Pancreas (tissue), 10 donors: ENCODE results near the gene STOML2. TPM values are rescaled to one million over a fixed set of nuclear protein-coding genes. Genes with fewer than 3 reads are reported as not detected.

ENCODE experiments used
- ATAC-seq, 4 donors: fragments of 200-7000 bp; cut with Tn5 transposase; one replicate each; pipeline versions ENCODE4 v1.8.0 to v1.9.1; 2020; ENCODE audit warnings: mild to moderate bottlenecking in 4 of 4, moderate library complexity in 4 of 4
- DNase-seq, 6 donors: peaks; one replicate each; pipeline ENCODE4 v3.0.0-alpha.2; 2020
- FAIRE-seq: peaks from 2 replicates; lab custom pipeline; 2012; peaks lifted over from hg19 to GRCh38; lab: Jason Lieb, UNC
- H3K27ac ChIP-seq, 4 donors: fragments of 200-600 bp; sonication (generic); 1 replicate in 3 of 4; 2 replicates in 1 of 4; pipeline versions ENCODE4 v1.5.0 to v1.8.0; 2020
- H3K27me3 ChIP-seq, 4 donors: fragments of 200-600 bp; one replicate each; pipeline ENCODE4 v1.8.0; 2021
- H3K36me3 ChIP-seq, 3 donors: fragments of 200-600 bp; sonication (generic) in 1 of 3; one replicate each; pipeline versions ENCODE4 v1.5.0 to v1.8.0; 2020 to 2021
- H3K4me1 ChIP-seq, 3 donors: fragments of 200-600 bp; one replicate each; pipeline ENCODE4 v1.8.0; 2021
- H3K4me3 ChIP-seq, 4 donors: fragments of 200-600 bp; sonication (generic) in 2 of 4; one replicate each; pipeline versions ENCODE4 v1.5.0 to v1.8.0; 2020 to 2021
- H3K9me3 ChIP-seq, 4 donors: fragments of 200-600 bp; one replicate each; pipeline ENCODE4 v1.8.0; 2021
- WGBS, 2 donors: extraction: QIAGEN DNeasy Blood & Tissue Kit; methylation state at CpG; one replicate each; pipeline ENCODE4 v1.1.7; 2013; 5-methylcytosine and 5-hydroxymethylcytosine counted together
- intact Hi-C, 3 donors: fragments of 100-400 bp; cut with DNase I; formaldehyde crosslinking; loops; one replicate each; pipeline versions ENCODE4 v1.11.1 to v1.14.2; 2022
- polyA plus RNA-seq, 2 donors: library from polyadenylated mRNA; stranded (reverse); fragments of 200-250 nt; gene quantifications; one replicate each; pipeline ENCODE4 v1.2.3, GENCODE V29; 2013
- total RNA-seq, 6 donors: library from RNA; stranded (reverse); fragmentation: NEBNext Ultra II Directional in 4 of 6; extraction: Animal tissue kit (Norgen Biotek cat#: 25700) in 4 of 6; gene quantifications; one replicate each; pipeline versions ENCODE4 v1.2.1 to v1.2.4, GENCODE V29; 2021 to 2023
- TF ChIP-seq, protein P1 (sequence below), 4 donors: fragments of 200-600 bp; sonication (generic) in 3 of 4; IDR thresholded peaks; one replicate each; pipeline versions ENCODE4 v1.5.0 to v1.8.0; 2021; ENCODE audit warnings: antibody characterized with exemption in 4 of 4
- donor health status: healthy with polysubstance abuse.
- donor health status: DM: no; HTN: no; CAD: no; lungs with moderate emphysema.
- donor health status: DM: no; HTN: no; CAD: no.
- donor health status: control.
- donor health status: control.
- donor health status: Bipolar disorder and iron deficiency.
- donor health status: DM: yes; HTN: yes; CAD: no.
- donor health status: DM: no; HTN: no; CAD: no.
- donor health status: DM: no; HTN: no; CAD: no.
- donor health status: DM: yes; HTN: yes; CAD: no.

STOML2 gene
- total and polyA plus RNA-seq, 8 donors, result 31.2 to 57.6 (median 45.1) TPM

DNA sequence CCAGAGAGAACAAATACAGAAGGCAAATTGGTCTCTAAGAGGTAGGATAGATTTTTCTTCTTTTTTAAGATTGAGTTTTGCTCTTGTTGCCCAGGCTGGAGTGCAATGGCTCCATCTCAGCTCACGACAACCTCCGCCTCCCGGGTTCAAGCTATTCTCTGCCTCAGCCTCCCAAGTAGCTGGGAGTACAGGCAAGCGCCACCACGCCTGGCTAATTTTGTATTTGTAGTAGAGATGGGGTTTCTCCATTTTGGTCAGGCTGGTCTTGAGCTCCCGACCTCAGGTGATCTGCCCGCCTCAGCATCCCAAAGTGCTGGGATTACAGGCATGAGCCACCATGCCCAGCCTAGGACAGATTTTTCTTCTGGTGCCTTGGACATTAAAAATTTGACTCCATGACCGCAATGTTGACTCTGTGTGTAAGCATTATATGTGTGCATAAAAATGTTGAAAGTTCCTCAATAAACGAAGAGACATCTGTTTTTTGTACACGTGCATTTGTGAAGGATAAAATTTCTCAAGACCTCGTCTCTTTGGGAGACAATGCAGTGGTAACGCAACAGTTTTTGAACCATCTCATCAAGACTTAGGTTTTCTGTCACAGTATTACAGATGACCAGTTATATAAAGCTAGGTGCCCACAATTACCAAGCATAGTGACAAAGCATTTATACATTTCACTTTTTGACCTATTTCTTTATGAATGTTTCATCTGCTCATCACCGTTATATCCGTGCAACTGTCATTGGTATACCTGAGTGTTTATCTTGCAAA is 47.9 kb downstream of the STOML2 start:
- WGBS, 2 donors, result 96 to 99% methylated on average over 14 of the region's 14 CpGs
- intact Hi-C loops, result no loop called here

DNA sequence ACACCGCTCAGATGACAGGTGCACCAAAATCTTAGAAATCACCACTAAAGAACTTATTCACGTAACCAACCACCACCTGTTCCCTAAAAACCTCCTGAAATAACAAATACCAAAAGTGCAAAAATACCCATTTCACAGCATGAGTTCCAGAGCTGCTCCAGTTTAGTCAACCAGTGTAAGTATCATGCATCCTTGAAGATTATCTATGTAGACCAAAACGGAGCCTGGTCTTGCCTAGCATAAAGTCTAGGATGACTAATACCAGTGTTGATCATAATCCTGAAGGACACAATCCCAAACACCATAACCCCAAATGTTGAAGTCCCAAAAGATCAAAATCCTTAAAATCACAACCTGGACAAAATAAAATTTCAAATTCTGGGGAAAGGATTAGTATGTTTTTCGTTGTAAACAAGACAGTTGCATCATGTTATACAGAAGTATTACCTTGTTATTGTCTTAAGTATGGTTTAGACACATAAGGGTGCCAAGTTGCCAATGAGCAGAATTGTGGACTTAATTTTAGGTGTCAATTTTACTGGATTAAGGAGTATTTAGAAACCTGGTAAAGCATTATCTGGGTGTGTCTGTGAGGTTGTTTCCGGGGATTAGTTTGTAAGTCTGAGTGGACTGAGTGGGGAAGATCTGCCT is 48.6 kb downstream of the STOML2 start:
- ATAC-seq, result no peak
- 47 to 66% methylated on average over 5 of the region's 5 CpGs for WGBS, 2 donors

More for the DNA sequence above, 47.9 kb downstream of the STOML2 start:
- TF ChIP-seq, protein P1, sequence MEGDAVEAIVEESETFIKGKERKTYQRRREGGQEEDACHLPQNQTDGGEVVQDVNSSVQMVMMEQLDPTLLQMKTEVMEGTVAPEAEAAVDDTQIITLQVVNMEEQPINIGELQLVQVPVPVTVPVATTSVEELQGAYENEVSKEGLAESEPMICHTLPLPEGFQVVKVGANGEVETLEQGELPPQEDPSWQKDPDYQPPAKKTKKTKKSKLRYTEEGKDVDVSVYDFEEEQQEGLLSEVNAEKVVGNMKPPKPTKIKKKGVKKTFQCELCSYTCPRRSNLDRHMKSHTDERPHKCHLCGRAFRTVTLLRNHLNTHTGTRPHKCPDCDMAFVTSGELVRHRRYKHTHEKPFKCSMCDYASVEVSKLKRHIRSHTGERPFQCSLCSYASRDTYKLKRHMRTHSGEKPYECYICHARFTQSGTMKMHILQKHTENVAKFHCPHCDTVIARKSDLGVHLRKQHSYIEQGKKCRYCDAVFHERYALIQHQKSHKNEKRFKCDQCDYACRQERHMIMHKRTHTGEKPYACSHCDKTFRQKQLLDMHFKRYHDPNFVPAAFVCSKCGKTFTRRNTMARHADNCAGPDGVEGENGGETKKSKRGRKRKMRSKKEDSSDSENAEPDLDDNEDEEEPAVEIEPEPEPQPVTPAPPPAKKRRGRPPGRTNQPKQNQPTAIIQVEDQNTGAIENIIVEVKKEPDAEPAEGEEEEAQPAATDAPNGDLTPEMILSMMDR (IDR thresholded peaks at IDR 0.05), result no peak
- Histone ChIP-seq H3K4me1 (no peaks in the 10 kb centered on the region), H3K27me3 (no peaks in the 10 kb centered on the region), H3K4me3 (no peak overlapping the region), H3K36me3 (peaks cover 11 to 58% (median 37%) of the 10 kb centered on the region in 3 donors), H3K9me3 (no peaks in the 10 kb centered on the region), H3K27ac (no peak overlapping the region)
- ATAC-seq (no peak), FAIRE-seq (no peak), DNase-seq (no peak)

DNA sequence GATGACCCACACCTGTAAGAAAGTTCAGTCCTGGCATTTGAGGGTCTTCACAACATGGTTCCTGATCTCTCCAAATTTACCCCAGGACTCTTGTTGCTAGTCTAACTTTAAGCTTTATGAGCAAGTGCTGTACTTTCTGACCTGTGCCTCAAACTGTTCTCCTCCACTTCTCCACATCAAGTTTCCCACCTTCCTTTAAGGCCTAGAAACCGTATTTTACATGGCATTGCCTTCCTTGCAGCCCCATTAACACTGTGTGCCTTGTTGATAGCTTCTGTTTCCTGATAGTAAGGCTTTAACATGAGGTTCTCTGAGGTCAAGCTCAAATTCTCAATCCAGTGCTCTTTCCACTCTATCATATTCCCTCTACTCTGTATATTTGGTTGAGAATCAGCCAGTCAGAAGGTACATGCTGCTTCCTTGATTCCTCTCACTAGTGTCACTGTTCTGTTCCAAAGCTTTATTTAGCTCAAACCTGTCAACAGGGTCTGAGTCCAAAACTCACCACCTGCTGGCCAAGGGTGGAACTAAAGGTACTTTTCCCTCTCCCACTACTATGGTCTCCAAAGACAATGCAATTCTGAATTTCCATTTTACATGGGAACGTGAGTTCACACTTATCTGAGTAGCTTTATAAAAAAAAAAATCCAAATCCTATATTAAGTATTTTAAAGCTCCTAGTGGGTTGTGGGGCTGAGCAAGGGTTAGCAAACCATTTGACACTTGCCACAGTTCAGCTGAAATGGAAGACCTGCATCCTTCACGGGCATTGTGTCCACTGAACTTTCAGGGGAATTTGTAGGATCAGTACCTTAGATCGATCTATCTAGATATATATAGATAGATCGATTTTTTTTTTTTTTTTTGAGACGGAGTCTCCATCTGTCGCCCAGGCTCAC is 51.6 kb downstream of the STOML2 start:
- peak in 2 of 6 donors; percentile 36 to 56 for DNase-seq
- ATAC-seq, result peak; percentile 57 to 87 (median 84)
- WGBS, 2 donors, result 69 to 76% methylated on average over 5 to 7 of the region's 7 CpGs
- Histone ChIP-seq H3K4me3 (no peak overlapping the region), H3K36me3 (peaks cover 0 to 21% (median 3%) of the 10 kb centered on the region in 3 donors), H3K27me3 (no peaks in the 10 kb centered on the region), H3K9me3 (no peaks in the 10 kb centered on the region), H3K27ac (no peak overlapping the region), H3K4me1 (no peaks in the 10 kb centered on the region)
- intact Hi-C loops, result no loop called here
- TF ChIP-seq, protein P1 (IDR thresholded peaks at IDR 0.05), result peak; percentile 30 to 53 (median 40)
- no peak for FAIRE-seq

More for the DNA sequence above, 48.6 kb downstream of the STOML2 start:
- Histone ChIP-seq H3K4me3 (no peak overlapping the region), H3K27me3 (no peaks in the 10 kb centered on the region), H3K36me3 (peaks cover 11 to 51% (median 30%) of the 10 kb centered on the region in 3 donors), H3K27ac (no peak overlapping the region), H3K4me1 (no peaks in the 10 kb centered on the region), H3K9me3 (no peaks in the 10 kb centered on the region)
- intact Hi-C loops, result no loop called here
- DNase-seq, result no peak
- no peak for FAIRE-seq
- TF ChIP-seq, protein P1 (IDR thresholded peaks at IDR 0.05), result no peak

Other genes starting within 250 kb of the STOML2 start
- gene PHF24, start 144.8 kb downstream of the STOML2 start, total RNA-seq, result under 1 TPM; 0.03 to 0.32 (median 0.12) TPM
- under 1 TPM; 0.05 to 0.11 TPM for gene PHF24, start 144.8 kb downstream of the STOML2 start, polyA plus RNA-seq
- 1 to 10 TPM in 5 of 6 donors, under 1 TPM in 1; 0.97 to 2.9 (median 1.7) TPM for gene DNAJB5, start 113.4 kb downstream of the STOML2 start, total RNA-seq
- gene DNAJB5, start 113.4 kb downstream of the STOML2 start, polyA plus RNA-seq, result 1 to 10 TPM; 4.0 to 4.7 TPM
- 100 to 1,000 TPM in 1 of 6 donors, 10 to 100 TPM in 5; 44.5 to 104 (median 66.7) TPM for gene VCP, start 30.5 kb downstream of the STOML2 start, total RNA-seq
- gene VCP, start 30.5 kb downstream of the STOML2 start, polyA plus RNA-seq, result 10 to 100 TPM; 32.5 to 58.3 TPM
- 10 to 100 TPM in 4 of 6 donors, 1 to 10 TPM in 2; 7.5 to 16.6 (median 10.4) TPM for gene FANCG, start 23.2 kb downstream of the STOML2 start, total RNA-seq
- gene FANCG, start 23.2 kb downstream of the STOML2 start, polyA plus RNA-seq, result 10 to 100 TPM; 26.3 to 31.1 TPM
- gene PIGO, start 6.5 kb downstream of the STOML2 start, total RNA-seq, result 10 to 100 TPM; 14.2 to 19.8 (median 16.4) TPM
- 10 to 100 TPM; 20.0 to 26.1 TPM for gene PIGO, start 6.5 kb downstream of the STOML2 start, polyA plus RNA-seq
- gene ATOSB, start 12.7 kb upstream of the STOML2 start, total RNA-seq, result 1 to 10 TPM; 2.5 to 7.5 (median 3.7) TPM
- 1 to 10 TPM; 7.6 to 7.8 TPM for gene ATOSB, start 12.7 kb upstream of the STOML2 start, polyA plus RNA-seq
- gene UNC13B, start 58.9 kb upstream of the STOML2 start, total RNA-seq, result 10 to 100 TPM; 23.7 to 33.8 (median 27.1) TPM
- gene UNC13B, start 58.9 kb upstream of the STOML2 start, polyA plus RNA-seq, result 10 to 100 TPM; 13.3 to 20.8 TPM